ENCODE measurements around the gene IRF2. TPM values are rescaled to one million over a fixed set of nuclear protein-coding genes. Genes with fewer than 3 reads are reported as not detected.

IRF2 gene
- total RNA-seq, 1 donor from 2014 or later = 16.1 TPM

- H3K27me3 Mint-ChIP-seq (ENCODE audit: insufficient read depth, low read depth) = peaks cover 5% of the 10 kb centered on the region
- Histone ChIP-seq H3F3A (ENCODE audit: low read depth) (peaks cover 4% of the 10 kb centered on the region), H3K9ac (no peak overlapping the region), H3K79me2 (ENCODE audit: low read depth) (no peaks in the 10 kb centered on the region), H3K27me3 (no peaks in the 10 kb centered on the region), H3K36me3 (no peaks in the 10 kb centered on the region), H3K27ac (no peak overlapping the region), H3K9me3 (ENCODE audit: low read depth) (no peaks in the 10 kb centered on the region), H3K4me2 (no peak overlapping the region), H3K4me3 (no peak overlapping the region), H3K4me1 (no peaks in the 10 kb centered on the region), H4K20me1 (ENCODE audit: low read depth) (no peaks in the 10 kb centered on the region), H2AFZ (replicated peaks) (no peak overlapping the region)
- TF ChIP-seq EZH2phosphoT487 (IDR thresholded peaks at IDR 0.05) (no peak), CTCF (IDR thresholded peaks at IDR 0.05) (no peak)
- H3K9me3 Mint-ChIP-seq = peaks cover 9% of the 10 kb centered on the region
- H3K4me3 Mint-ChIP-seq = no peak overlapping the region
- peaks cover 10% of the 10 kb centered on the region for H3K4me1 Mint-ChIP-seq
- no peak for DNase-seq (ENCODE audit: low spot score)
- H3K36me3 Mint-ChIP-seq = peaks cover 6% of the 10 kb centered on the region
- H3K27ac Mint-ChIP-seq = no peak overlapping the region
Observed at GRCh38 chr4:184373886-184374405, 100.4 kb downstream of the IRF2 start.

GRCh38 chr4:184371390-184371787 lies 103.0 kb downstream of the IRF2 start:
- Mint-ChIP-seq H3K4me1 (peaks cover 10% of the 10 kb centered on the region), H3K36me3 (peaks cover 2% of the 10 kb centered on the region), H3K27me3 (ENCODE audit: insufficient read depth, low read depth) (peaks cover 4% of the 10 kb centered on the region), H3K27ac (no peak overlapping the region), H3K4me3 (no peak overlapping the region), H3K9me3 (peaks cover 3% of the 10 kb centered on the region)
- Histone ChIP-seq H2AFZ (replicated peaks) (no peak overlapping the region), H3K9me3 (ENCODE audit: low read depth) (no peaks in the 10 kb centered on the region), H3K4me1 (no peaks in the 10 kb centered on the region), H3K9ac (no peak overlapping the region), H3K79me2 (ENCODE audit: low read depth) (no peaks in the 10 kb centered on the region), H3K4me3 (no peak overlapping the region), H3K4me2 (no peak overlapping the region), H3K27me3 (no peaks in the 10 kb centered on the region), H4K20me1 (ENCODE audit: low read depth) (no peaks in the 10 kb centered on the region), H3F3A (ENCODE audit: low read depth) (peaks cover 4% of the 10 kb centered on the region), H3K27ac (no peak overlapping the region), H3K36me3 (no peaks in the 10 kb centered on the region)
- TF ChIP-seq EZH2phosphoT487 (IDR thresholded peaks at IDR 0.05) (no peak), EZH2 (IDR thresholded peaks at IDR 0.05) (no peak), CTCF (IDR thresholded peaks at IDR 0.05) (no peak)
- no peak for DNase-seq (ENCODE audit: low spot score)

- Histone ChIP-seq H2AFZ (replicated peaks) (no peak overlapping the region), H3F3A (ENCODE audit: low read depth) (peaks cover 4% of the 10 kb centered on the region), H3K9ac (no peak overlapping the region), H4K20me1 (ENCODE audit: low read depth) (no peaks in the 10 kb centered on the region), H3K27ac (no peak overlapping the region), H3K4me2 (no peak overlapping the region), H3K4me1 (no peaks in the 10 kb centered on the region), H3K36me3 (no peaks in the 10 kb centered on the region), H3K9me3 (ENCODE audit: low read depth) (no peaks in the 10 kb centered on the region), H3K27me3 (no peaks in the 10 kb centered on the region), H3K4me3 (no peak overlapping the region), H3K79me2 (ENCODE audit: low read depth) (no peaks in the 10 kb centered on the region)
- Mint-ChIP-seq H3K36me3 (no peaks in the 10 kb centered on the region), H3K4me3 (no peak overlapping the region), H3K27ac (no peak overlapping the region), H3K27me3 (ENCODE audit: insufficient read depth, low read depth) (peaks cover 2% of the 10 kb centered on the region), H3K9me3 (no peaks in the 10 kb centered on the region), H3K4me1 (peaks cover 10% of the 10 kb centered on the region)
- TF ChIP-seq CTCF (IDR thresholded peaks at IDR 0.05) = no peak
- TF ChIP-seq EZH2 (IDR thresholded peaks at IDR 0.05) = no peak
- no peak for TF ChIP-seq EZH2phosphoT487 (IDR thresholded peaks at IDR 0.05)
- no peak for DNase-seq (ENCODE audit: low spot score)
Observed at GRCh38 chr4:184370711-184371389, 103.5 kb downstream of the IRF2 start.

Data from neural progenitor cell (in vitro differentiated cells).